NCI-H2029 treated with DMSO at 0.1 percent for 48 hours (cell line): ENCODE data around the gene LCN15.

Source experiments
- DNase-seq: peaks from one replicate; lab custom pipeline; 2025; lab: John Stamatoyannopoulos, UW

Gene LCN15

DNA sequence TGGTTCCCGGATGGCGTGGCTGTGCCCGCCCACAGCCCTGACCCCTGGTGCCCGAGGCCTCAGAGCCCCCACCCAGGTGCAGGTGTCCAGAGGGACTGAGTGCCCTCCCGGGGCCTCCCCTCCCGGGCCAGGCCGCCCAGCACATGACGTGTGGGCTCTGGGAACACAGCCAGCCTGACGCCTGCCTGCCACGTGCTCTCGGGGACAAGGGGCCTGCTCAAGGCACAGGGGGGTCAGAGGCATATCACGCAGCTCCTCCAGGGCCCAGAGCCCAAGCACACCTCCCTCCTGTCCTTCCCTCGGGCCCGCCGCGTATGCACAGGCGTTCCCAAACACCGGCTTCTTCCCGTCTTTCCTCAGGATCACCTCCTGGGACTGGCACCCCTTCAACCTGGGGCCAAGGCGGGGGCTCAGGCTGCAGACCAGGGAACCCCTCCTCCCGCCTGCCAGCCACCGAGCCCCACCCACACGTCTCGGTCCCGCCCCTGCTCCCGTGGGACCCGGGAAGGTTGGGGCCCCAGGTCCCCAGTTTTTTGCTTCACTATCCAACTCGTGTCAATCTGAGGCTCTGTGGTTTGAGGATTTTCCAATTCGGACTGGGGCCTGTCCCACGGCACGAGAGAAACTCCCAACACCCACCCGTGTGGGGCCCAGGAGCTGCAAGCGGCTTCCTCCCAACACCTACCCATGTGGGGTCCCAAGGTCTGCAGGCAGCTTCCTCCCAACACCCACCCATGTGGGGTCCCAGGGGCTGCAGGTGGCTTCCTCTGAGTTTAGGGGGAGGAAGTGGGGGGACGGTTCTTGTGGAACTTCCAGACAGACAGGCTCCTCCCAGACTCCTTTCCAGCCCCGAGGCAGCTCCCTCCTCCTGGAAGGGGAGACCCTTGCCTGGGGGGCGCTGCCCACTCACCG, 23.1 kb downstream of the LCN15 start:
- no peak for DNase-seq

- no peak for DNase-seq
Observed at GRCh38 chr9:136740491-136740890, 23.8 kb downstream of the LCN15 start.

- no peak for DNase-seq
Observed at GRCh38 chr9:136740069-136740468, 24.2 kb downstream of the LCN15 start.

DNA sequence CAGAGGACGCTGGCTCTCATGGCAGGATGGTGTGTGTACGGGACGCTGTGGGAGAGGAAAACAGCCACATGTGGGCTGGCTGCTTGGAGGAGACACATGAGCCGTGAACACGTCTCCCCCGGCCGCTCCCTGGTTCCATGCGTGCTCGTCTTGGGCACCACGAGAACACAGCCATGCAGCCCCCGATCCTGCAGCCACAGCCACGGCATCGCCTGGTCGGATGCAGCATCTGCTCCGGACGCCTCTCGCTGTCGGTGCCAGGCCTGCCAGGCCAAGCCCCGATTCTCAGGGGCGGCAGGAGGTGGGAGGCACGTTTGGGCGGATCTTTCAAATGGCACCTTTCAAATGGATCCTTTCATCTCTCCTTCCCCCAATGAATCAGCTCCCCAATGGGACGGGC, 24.8 kb downstream of the LCN15 start:
- DNase-seq = no peak

DNA sequence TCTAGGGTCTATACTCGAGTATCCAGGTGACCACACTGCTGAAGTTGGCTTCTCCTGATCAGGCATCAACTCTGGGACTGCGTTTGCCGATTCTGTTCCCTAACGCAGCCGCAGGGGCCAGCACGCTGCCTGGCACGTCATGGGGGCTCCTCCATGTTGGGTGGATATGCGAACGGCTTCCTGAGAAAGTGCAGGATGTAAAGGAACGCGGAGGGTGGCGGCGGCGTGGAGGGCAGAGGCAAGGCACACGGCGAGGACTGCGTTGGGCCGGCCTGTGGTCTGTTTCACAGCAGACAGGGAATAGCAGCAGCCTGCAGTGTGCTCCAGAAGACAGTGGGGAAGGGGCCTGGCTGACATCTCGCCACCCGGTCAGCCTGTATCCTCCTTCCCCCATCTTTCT, 25.4 kb downstream of the LCN15 start:
- DNase-seq = no peak

DNA sequence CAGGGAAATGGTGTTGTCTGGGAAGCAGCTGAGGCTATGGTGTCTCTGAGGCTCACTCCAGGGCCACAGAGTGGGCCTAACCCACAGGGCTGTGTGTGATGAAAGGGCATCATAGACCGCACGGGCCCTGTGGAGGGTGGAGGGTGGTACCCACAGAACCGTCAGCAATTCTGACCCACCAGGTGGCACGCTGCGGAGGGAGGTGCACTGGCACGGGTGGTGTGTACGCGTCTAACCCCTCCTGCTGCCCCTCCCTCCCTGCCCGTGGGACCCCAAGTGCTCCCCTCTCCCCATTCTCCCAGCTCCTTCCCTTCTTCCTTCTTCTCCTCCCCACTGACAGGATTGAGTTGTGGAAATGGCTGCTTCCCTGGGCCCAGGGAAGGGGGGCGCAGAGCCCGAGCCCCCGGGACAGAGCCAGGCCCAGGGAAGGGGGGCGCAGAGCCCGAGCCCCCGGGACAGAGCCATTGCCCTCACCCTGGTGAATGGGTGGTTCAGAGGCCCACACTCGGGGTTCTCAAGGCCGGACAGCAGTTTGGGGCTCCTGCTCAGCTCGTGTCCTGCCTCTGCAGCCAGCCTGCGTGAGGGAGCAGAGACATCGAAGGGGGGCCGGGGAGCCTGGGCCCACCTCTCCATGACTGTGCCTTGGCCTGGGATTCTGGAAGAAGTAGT, 28.4 kb downstream of the LCN15 start:
- no peak for DNase-seq

GRCh38 chr9:136734837-136735496, 29.4 kb downstream of the LCN15 start:
- DNase-seq = no peak

GRCh38 chr9:136733611-136734010, 30.7 kb downstream of the LCN15 start:
- DNase-seq = no peak

GRCh38 chr9:136732444-136733178, 31.7 kb downstream of the LCN15 start:
- no peak for DNase-seq

DNA sequence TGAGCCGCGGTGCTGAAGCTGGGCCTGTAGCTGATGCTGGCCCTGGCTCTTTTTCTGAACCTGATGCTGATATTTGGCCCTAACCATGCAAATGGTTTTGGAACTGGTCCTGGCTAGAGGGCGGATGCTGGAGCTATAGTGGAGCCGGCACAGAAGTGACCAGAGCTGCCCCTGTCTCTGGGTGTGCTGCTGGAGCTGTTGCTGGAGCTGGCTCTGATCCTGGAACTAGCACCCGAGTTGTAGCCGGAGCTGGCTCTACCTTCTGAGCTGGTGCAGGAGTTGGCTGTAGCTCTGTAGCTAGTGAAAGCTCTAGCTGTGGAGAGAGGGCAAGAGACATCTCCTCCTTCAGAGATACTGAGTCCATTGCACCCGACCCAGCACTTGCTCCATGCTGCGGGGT, 34.4 kb downstream of the LCN15 start:
- no peak for DNase-seq

- DNase-seq = no peak
Observed at GRCh38 chr9:136729144-136729543, 35.2 kb downstream of the LCN15 start.

GRCh38 chr9:136728548-136729123, 35.7 kb downstream of the LCN15 start:
- DNase-seq = no peak

DNA sequence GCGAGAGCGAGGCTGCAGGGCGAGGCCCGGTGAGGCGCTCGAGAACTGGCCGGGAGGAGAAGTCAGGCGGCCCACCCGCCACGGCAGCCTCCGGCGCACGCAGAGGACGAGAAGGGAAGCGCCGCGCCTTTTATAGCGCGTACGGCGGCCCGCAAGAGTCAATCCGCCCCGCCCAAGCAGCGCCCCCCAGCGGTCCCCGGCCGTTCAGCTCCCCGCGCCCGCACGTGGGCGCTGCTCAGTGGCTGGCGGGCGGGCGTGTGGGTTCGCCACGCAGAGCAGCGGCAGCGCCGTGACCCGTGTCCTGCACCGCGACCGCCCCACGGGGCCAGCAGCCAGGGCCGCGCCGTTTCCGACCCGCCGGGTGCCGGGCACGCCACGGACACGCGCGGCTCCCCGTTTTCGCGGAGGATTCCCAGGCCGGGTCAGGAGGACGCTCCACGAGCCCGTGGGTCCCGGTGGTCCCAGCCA, 36.2 kb downstream of the LCN15 start:
- DNase-seq = peak; percentile 39

- DNase-seq = no peak
Observed at GRCh38 chr9:136726631-136727191, 37.6 kb downstream of the LCN15 start.

GRCh38 chr9:136726118-136726517, 38.2 kb downstream of the LCN15 start:
- DNase-seq = no peak

GRCh38 chr9:136725612-136726011, 38.7 kb downstream of the LCN15 start:
- DNase-seq = no peak

- no peak for DNase-seq
Observed at GRCh38 chr9:136724772-136725171, 39.5 kb downstream of the LCN15 start.

GRCh38 chr9:136723989-136724388, 40.3 kb downstream of the LCN15 start:
- no peak for DNase-seq

DNA sequence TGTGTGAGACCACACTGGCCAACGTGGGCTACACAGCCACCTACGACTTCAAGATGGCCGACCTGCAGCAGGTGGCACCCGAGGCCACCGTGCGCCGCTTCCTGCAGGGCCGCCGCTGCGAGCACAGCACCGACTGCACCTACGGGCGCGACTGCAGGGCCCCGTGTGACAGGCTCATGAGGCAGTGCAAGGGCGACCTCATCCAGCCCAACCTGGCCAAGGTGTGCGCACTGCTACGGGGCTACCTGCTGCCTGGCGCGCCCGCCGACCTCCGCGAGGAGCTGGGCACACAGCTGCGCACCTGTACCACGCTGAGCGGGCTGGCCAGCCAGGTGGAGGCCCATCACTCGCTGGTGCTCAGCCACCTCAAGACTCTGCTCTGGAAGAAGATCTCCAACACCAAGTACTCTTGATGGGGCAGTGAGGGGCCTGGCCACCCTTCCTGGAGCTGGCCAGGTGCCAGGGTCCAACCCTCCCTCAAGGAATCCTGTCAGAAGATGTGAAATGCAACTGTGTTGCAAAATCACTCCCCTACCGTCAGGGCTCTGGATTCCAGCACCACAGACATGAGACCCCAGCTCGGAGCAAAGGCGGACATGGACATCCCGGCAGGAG, 40.8 kb downstream of the LCN15 start:
- DNase-seq = no peak

- no peak for DNase-seq
Observed at GRCh38 chr9:136722969-136723356, 41.4 kb downstream of the LCN15 start.
